GM21786 (cell line): ENCODE data around the gene GTF2E1.
"Not testable (repeated sequence)": the region's sequence is repeated elsewhere in the genome, so short reads cannot be mapped to it uniquely, and the experiment has no call there.

Source experiments
- ATAC-seq: cut with Tn5 transposase; IDR thresholded peaks from one replicate; pipeline ENCODE4 v1.9.1; 2021; ENCODE audit not compliant: unreplicated experiment

Gene GTF2E1

GRCh38 chr3:120753810-120754209, 11.3 kb downstream of the GTF2E1 start:
- ATAC-seq = no peak

- ATAC-seq = no peak
These were observed 13.5 kb downstream of the GTF2E1 start for GRCh38 chr3:120756061-120756460.

DNA sequence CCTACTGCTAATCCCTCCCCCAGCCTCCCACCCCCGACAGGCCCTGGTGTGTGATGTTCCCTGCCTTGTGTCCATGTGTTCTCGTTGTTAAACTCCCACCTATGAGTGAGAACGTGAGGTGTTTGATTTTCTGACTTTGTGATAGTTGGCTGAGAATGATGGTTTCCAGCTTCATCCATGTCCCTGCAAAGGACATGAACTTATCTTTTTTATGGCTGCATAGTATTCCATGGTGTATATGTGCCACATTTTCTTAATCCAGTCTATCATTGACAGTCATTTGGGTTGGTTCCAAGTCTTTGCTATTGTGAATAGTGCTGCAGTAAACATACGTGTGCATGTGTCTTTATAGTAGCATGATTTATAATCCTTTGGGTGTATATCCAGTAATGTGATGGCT, 16.0 kb downstream of the GTF2E1 start:
- ATAC-seq = not testable (repeated sequence)

DNA sequence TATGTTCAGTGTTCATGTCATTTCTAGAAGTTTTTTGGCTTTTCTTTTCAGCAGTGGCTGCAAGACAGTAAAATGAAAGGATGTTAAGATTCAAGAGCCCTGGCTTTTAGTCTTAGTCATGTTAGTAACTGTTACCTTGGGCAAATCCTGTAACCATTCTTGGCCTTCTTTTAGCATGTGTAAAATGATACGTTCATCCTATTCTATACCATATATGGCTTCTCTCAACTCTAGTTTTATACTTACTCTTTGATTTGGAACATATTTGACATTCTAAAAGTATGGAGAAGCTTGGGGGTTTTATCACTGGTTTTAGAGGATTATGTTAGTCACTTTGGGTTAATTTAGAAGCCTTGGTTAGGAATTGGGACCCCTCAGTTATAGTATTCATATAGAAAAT, 20.1 kb downstream of the GTF2E1 start:
- ATAC-seq = no peak

DNA sequence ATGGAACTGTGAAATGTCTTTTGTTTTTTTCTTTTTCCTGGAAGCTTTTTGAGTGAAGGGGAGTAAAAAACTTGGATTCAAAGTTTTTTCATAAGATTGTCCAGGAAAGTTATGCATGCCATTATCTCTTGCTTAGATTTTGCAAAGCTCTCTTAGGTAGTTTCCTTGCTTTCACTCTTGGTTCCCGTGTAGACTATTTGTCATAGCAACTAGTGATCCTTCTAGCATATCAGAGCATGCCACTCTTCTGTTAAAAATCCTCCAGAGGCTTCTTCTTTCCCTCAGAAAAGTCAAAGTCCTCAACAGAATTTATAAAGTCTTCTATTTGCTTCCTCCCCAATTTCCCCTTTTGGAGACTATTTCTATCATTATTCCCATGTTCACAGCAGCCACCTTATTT, 21.1 kb downstream of the GTF2E1 start:
- peak; percentile 83 for ATAC-seq

- ATAC-seq = no peak
These were observed 21.7 kb downstream of the GTF2E1 start for GRCh38 chr3:120764206-120764605.

- peak; percentile 60 for ATAC-seq
These were observed 23.4 kb downstream of the GTF2E1 start for GRCh38 chr3:120765830-120766493.

DNA sequence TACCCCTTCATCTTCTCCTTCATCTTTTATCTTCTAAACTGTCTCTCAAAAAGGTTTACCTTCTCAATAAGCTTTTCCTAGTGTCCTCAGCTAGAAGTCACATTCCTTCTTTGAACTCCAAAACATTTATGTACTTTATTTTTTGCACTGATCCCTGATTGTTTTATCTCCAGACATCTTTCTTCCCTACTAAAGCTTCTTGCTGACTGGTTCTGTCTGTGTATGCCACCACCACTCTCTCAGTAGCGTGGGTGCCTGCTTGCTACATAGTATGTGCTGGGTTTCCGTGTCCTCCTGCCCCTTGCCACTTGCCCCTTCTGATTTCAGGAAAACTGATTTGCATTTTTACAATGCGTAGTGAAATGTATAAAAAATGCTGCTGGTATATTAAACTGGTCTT, 24.0 kb downstream of the GTF2E1 start:
- ATAC-seq = no peak

DNA sequence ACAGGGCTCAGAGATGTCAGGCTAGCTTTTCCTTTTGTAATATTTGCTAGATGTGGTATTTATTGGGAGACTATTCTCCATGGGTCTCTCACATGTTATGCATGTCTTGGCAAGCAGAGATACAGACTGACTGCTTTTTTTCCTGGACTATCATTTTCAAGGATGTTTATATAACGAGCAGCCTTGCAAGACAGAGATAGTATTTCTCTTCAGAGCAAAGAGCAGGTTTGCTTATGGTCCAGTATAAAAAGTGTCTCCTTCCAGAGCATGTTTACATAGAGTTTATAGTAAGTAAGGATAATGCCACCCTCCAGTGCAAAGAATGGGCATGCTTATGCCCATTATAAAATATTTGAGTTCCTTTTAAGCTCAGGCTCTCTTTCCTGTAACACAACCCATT, 24.6 kb downstream of the GTF2E1 start:
- no peak for ATAC-seq

DNA sequence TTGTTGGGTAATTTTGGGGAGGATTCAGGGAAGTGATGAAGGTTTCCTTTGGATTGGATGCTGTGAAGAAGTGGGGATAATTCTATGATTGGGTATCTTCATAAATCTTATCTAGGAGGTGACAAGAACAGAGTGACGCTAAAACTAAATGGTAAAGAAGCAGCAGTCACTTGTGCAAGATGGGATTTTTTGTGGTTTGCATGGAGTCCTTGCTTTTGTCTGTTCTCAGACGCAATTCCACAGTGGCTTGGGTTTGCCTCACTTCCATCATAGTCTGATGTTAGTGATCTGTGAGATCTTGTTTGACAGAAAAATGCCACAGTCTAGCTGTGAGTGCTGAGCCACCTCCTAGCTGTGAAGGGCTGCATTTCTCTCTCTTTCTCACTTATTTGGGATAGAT, 26.9 kb downstream of the GTF2E1 start:
- ATAC-seq = no peak

- ATAC-seq = no peak
These were observed 28.3 kb downstream of the GTF2E1 start for GRCh38 chr3:120770891-120771290.

DNA sequence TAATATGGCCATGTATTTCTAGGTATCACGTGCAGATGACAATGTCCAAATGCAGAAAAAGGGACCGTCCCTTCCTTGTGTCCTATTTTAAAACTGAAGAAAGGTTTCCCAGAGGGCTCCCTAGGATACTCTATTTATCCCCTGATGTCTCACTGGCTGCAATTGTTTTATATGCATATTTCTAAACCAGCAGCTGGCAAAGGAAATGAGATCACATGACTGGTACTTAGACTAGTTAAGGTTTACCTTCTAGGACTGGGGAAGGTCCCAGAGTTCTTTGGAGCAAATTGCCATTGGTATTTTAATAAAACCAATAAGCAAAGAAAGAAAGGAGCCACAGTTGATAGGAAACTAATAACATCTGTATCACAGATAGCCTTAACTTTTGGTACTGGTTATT, 29.5 kb downstream of the GTF2E1 start:
- ATAC-seq = no peak

GRCh38 chr3:120773932-120774331, 31.4 kb downstream of the GTF2E1 start:
- ATAC-seq = peak; percentile 85

DNA sequence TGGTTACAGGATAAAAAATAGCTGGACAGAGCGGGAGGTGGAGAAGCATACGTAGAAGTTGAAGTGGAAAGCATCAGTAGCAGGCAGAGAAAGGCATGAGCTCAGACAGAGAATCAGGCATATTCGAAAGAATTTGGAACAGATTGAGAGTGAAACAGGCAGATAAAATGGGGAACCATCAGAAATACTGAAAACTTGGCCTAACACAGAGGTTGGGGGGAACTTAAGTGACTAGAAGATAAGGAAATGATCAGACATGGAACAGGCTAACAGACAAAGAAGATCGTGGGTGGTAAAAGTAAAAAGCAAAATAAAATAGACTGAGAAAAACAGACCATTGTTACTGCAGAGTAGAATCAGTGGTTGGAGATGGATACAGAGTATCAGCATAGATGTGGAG, 32.9 kb downstream of the GTF2E1 start:
- no peak for ATAC-seq

DNA sequence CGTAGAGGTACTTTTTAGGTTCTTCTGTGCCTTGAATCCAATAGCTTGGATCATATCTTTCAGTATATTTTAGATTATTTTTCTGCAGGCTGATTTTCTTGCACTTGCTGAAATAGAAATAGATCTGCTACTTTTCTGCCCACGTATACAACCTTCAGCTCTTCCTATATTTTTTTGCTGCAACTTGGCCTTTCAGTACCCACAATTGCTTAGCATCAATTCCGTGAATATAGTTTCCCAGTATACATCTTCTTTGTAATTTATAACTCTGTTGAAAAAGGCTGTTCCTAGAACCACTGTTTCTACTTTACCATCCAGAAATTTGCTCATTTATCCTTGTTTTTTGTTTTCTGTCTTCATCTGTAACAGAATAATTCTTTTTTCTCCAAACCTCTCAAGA, 36.2 kb downstream of the GTF2E1 start:
- ATAC-seq = no peak

DNA sequence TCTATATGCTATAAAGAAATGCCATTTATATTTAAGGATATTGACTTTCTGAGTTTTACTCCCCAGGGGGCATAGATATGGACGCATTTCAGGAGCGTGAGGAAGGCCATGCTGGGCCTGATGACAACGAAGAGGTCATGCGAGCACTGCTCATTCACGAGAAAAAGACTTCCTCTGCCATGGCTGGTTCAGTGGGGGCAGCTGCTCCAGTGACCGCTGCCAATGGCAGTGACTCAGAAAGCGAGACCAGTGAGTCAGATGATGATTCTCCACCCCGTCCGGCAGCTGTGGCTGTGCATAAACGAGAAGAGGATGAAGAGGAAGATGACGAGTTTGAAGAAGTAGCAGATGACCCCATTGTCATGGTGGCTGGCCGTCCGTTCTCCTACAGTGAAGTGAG, 38.4 kb downstream of the GTF2E1 start:
- peak; percentile 94 for ATAC-seq

GRCh38 chr3:120785832-120786231, 43.3 kb downstream of the GTF2E1 start:
- peak; percentile 58 for ATAC-seq

DNA sequence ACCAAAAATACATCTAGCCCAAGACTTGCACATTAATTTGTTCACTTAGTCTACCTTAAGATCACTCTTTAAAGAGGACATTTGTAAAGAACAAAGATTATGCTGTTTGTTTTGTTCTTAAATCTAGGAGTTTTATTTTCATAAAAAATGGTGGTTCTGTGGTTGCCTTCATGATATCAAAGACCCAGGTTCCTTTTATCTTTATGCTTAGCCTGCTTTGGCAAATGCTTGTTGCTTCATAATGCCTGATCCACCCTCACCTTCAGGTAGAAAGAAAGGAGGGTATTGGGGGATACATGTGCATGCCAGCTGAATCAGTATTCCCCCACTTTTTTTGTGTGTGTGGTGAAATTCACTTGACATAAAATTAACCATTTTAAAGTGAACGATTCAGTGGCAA, 48.5 kb downstream of the GTF2E1 start:
- ATAC-seq = no peak

GRCh38 chr3:120791913-120792312, 49.4 kb downstream of the GTF2E1 start:
- ATAC-seq = no peak

- ATAC-seq = no peak
These were observed 51.1 kb downstream of the GTF2E1 start for GRCh38 chr3:120793601-120794000.

DNA sequence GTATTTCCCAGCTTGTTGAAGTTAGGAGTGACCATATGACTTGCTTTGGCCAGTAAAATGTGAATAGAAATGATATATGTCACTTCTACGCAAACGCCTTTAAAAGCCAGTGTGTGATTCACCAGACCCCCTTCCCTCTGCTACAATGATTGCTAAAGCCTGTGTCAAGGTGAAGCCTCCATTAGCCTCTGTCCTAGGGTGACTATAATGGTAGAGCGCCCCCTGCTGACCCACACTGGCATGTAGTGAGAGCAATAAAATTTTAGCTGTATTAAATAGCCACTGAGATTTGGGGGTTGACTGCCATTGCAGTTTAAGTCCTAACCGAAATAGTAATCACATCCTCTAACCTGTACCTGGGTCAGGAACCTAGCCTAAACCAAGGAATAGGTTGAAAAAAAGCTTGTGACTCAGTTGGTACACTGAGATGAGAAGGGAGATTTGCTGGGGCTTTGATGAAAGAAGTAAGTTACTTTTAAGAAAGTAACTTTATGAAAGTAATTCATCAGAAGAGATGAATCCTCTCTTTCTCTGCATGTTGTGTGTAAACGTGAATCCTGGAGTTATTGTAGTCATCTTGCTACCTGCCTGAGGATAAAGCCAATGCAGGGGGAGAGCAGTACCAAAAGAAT, 52.6 kb downstream of the GTF2E1 start:
- ATAC-seq = peak; percentile 97

DNA sequence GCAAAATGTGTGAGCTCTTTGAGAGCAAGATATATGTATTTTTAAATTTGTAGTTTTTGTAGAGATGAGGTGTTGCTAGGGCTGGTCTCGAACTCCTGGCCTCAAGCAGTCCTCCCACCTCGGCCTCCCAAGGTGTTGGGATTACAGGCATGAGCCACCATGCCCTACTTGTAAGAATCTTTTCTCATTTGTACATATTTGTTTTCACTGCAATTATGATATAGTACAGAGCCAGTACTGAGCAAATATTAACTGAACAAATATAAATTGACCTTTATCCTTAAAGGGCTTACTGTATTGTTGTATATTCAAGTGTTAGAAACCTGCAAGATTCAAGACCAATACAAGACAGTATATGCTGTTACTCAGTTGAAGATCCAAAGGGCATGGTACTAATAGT, 53.4 kb downstream of the GTF2E1 start:
- no peak for ATAC-seq

- ATAC-seq = no peak
These were observed 54.4 kb downstream of the GTF2E1 start for GRCh38 chr3:120796976-120797375.
